ENCODE measurements around the gene ANKS1B. TPM values are rescaled to one million over a fixed set of nuclear protein-coding genes. Genes with fewer than 3 reads are reported as not detected.

Gene ANKS1B
- total RNA-seq, 2 donors from 2014 or later: 45.5 to 65.9 TPM

- Histone ChIP-seq H3K9me3 (no peaks in the 10 kb centered on the region), H3K4me1 (ENCODE audit: control insufficient read depth in 1 of 2, low read depth in 2 of 2) (no peaks in the 10 kb centered on the region), H3K27me3 (replicated peaks; ENCODE audit: insufficient read depth) (no peaks in the 10 kb centered on the region), H3K36me3 (no peaks in the 10 kb centered on the region), H3K27ac (no peak overlapping the region), H3K4me3 (no peak overlapping the region)
- ATAC-seq (ENCODE audit: insufficient number of reproducible peaks, low FRiP score, low read depth): no peak
- no peak for DNase-seq (ENCODE audit: low spot score)
- TF ChIP-seq, protein P1, sequence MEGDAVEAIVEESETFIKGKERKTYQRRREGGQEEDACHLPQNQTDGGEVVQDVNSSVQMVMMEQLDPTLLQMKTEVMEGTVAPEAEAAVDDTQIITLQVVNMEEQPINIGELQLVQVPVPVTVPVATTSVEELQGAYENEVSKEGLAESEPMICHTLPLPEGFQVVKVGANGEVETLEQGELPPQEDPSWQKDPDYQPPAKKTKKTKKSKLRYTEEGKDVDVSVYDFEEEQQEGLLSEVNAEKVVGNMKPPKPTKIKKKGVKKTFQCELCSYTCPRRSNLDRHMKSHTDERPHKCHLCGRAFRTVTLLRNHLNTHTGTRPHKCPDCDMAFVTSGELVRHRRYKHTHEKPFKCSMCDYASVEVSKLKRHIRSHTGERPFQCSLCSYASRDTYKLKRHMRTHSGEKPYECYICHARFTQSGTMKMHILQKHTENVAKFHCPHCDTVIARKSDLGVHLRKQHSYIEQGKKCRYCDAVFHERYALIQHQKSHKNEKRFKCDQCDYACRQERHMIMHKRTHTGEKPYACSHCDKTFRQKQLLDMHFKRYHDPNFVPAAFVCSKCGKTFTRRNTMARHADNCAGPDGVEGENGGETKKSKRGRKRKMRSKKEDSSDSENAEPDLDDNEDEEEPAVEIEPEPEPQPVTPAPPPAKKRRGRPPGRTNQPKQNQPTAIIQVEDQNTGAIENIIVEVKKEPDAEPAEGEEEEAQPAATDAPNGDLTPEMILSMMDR (IDR thresholded peaks at IDR 0.05): no peak
Measured at GRCh38 chr12:99026332-99027054, 958.2 kb downstream of the ANKS1B start.

- no peak for ATAC-seq (ENCODE audit: insufficient number of reproducible peaks, low FRiP score, low read depth)
- Histone ChIP-seq H3K27ac (no peak overlapping the region), H3K27me3 (replicated peaks; ENCODE audit: insufficient read depth) (no peaks in the 10 kb centered on the region), H3K4me3 (no peak overlapping the region), H3K36me3 (no peaks in the 10 kb centered on the region), H3K4me1 (ENCODE audit: control insufficient read depth in 1 of 2, low read depth in 2 of 2) (no peaks in the 10 kb centered on the region), H3K9me3 (no peaks in the 10 kb centered on the region)
- DNase-seq (ENCODE audit: low spot score): no peak
- TF ChIP-seq, protein P1 (IDR thresholded peaks at IDR 0.05): no peak
Measured at GRCh38 chr12:99024870-99025269, 959.9 kb downstream of the ANKS1B start.

DNA sequence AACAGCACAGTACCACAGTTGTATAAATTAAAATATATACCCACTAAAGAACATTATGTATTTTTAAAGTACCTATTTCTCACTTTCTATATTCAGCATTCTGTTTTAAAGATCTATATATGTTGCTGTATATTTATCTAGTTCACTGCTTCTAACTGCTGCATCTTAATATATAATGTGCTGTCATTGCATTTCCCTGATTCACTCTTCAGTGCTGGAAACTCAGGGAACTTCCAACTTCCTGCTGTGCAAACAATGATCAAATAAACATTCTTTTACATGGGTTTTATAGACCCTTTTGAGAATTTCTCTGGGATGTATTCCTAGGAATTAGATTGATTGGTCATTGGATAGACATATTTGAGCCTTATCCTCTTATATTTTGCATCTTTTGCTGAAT lies 960.5 kb downstream of the ANKS1B start:
- no peak overlapping the region for H3K27ac ChIP-seq
- TF ChIP-seq, protein P1 (IDR thresholded peaks at IDR 0.05): no peak
- DNase-seq (ENCODE audit: low spot score) (no peak), ATAC-seq (ENCODE audit: insufficient number of reproducible peaks, low FRiP score, low read depth) (no peak)
- H3K36me3 ChIP-seq: no peaks in the 10 kb centered on the region
- no peak overlapping the region for H3K4me3 ChIP-seq
- H3K4me1 ChIP-seq (ENCODE audit: control insufficient read depth in 1 of 2, low read depth in 2 of 2): no peaks in the 10 kb centered on the region
- no peaks in the 10 kb centered on the region for H3K27me3 ChIP-seq (replicated peaks; ENCODE audit: insufficient read depth)
- no peaks in the 10 kb centered on the region for H3K9me3 ChIP-seq

GRCh38 chr12:99020871-99021270 lies 963.9 kb downstream of the ANKS1B start:
- Histone ChIP-seq H3K4me3 (no peak overlapping the region), H3K4me1 (ENCODE audit: control insufficient read depth in 1 of 2, low read depth in 2 of 2) (no peaks in the 10 kb centered on the region), H3K9me3 (peaks cover 2% of the 10 kb centered on the region), H3K27ac (no peak overlapping the region), H3K27me3 (replicated peaks; ENCODE audit: insufficient read depth) (no peaks in the 10 kb centered on the region), H3K36me3 (no peaks in the 10 kb centered on the region)
- no peak for DNase-seq (ENCODE audit: low spot score)
- ATAC-seq (ENCODE audit: insufficient number of reproducible peaks, low FRiP score, low read depth): no peak
- TF ChIP-seq, protein P1 (IDR thresholded peaks at IDR 0.05): no peak

GRCh38 chr12:99019798-99020197 lies 964.9 kb downstream of the ANKS1B start:
- no peaks in the 10 kb centered on the region for H3K27me3 ChIP-seq (replicated peaks; ENCODE audit: insufficient read depth)
- H3K4me1 ChIP-seq (ENCODE audit: control insufficient read depth in 1 of 2, low read depth in 2 of 2): no peaks in the 10 kb centered on the region
- no peak overlapping the region for H3K4me3 ChIP-seq
- H3K9me3 ChIP-seq: peaks cover 2% of the 10 kb centered on the region
- no peaks in the 10 kb centered on the region for H3K36me3 ChIP-seq
- H3K27ac ChIP-seq: no peak overlapping the region
- TF ChIP-seq, protein P1 (IDR thresholded peaks at IDR 0.05): no peak
- ATAC-seq (ENCODE audit: insufficient number of reproducible peaks, low FRiP score, low read depth) (no peak), DNase-seq (ENCODE audit: low spot score) (no peak)
